DMS153 (cell line): ENCODE results near the gene GPM6B.

Experiments used
- DNase-seq: peaks from one replicate; lab custom pipeline; 2025; lab: John Stamatoyannopoulos, UW

Gene GPM6B, protein sequence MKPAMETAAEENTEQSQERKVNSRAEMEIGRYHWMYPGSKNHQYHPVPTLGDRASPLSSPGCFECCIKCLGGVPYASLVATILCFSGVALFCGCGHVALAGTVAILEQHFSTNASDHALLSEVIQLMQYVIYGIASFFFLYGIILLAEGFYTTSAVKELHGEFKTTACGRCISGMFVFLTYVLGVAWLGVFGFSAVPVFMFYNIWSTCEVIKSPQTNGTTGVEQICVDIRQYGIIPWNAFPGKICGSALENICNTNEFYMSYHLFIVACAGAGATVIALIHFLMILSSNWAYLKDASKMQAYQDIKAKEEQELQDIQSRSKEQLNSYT

DNA sequence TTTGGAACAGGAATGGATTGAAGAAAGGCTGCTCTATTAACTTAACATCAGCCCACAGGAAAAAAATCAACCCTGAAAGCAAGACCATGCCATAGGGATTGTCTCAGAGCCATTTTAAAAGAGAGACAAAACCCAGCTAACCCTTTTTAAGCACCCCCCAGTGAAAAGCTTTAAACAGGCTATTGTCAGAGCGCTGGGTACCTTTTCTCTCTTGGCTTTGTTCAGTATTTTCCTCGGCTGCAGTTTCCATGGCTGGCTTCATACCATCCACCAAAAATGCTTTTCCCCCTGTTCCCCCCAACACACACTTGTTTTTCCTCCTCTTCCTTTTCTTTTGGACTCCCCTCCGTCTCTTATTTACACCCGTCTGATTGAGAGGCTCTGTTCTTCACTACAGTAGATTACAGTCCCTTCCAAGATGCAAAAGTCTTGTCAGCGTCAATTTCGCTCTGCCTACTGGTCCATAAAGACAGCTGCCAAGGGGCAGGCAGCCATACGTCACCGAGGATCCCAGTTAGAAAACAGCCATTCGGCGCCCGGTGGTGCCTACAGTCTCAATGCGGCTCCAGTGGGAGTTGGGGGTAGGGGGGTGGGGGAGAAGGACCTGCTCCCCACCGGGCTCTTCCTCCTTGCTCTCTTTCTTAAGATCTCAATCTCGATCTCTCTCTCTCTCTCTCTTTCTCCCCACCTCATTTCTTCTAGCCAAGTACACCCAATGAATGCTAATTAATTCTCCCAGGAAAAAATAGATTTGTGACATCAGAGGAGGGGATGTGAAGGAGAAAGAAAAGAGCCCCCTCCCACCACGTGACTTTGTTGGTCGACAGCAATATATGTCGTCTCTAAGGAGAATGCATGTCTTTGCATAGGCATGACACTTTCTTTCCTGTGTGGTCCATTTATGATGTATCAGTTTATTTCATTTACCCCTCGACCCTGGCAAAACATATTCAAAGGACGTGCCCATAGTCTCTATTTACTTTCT lies at the start of gene GPM6B:
TSS of gene GPM6B (minus strand) at position 451 of the 985 bp plus-strand sequence. CDS start at position 262, 189 bp downstream.
- DNase-seq, result no peak

DNA sequence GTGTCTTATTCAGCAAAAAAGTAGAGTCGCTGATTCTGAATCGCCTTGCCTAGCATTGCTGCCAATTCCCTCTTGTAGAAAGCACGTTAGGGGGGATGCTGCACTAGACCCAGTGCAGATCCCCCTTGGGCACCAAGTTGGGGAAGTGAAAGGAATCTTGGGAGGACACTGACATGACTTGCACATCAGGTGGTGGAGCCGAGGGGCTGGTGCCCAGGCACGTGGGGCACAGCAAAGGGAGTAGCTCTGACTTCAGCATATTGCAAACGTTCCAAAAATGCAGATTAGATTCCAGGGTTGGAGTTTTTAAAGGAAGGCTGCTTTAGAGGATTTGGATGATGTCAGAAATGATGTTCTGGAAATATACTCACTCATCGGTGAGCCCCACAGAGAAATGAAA lies 47.4 kb upstream of the GPM6B start:
- DNase-seq, result no peak

DNA sequence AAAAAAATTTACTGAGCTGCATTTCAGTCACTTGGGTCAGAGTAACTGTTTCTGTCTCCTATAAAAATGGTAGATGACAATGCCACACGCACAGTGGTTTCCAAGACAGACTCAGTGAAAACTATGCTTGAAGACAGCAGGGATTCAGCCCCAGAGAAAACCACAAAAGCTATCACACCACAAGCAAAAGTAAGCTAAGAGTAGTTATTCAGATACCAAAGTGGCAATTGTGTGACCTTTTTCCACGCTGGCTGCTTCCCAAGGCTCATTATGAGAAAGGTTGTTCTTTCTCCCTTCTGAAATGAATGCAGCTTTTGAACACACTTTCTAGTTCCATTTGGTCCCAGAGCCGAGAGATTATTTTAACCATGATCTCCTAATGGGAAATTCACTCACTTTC lies 46.4 kb upstream of the GPM6B start:
- DNase-seq, result no peak

DNA sequence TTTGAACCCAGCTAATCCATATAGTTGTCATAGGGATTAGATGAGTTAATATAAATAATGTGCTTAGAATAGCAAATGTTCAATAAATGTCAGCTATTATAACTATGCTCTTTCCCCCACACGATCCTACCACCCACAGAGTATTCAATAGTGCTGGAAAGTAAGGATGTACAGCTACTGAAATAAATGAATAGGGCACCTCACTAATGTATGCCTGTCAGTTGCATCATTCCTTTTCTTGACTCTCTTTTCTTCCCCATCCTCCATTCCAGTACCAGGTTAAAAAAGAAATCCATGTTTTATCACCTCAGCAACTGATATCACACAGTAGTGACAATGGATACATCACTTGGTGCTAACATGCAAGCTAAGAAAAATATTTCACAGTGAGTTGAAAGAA lies 42.8 kb upstream of the GPM6B start:
- no peak for DNase-seq

DNA sequence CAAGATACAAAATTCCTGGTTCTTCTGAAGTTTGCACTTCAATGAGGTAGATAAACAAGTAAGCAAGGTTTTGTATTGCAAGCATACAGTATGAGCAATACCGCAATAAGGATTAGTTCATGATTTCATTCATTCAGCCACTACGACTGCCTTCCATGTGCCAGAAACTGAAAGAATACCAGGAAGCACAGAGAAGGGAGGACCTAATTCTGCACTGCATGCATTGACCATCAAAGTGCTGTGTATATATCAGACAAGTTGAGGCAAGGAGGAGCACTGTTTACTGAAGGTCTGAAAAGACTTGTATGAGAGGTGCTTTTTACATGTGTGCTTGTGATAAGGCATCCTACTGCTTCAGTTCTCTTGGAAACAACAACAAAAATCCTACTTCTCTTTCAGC lies 40.9 kb upstream of the GPM6B start:
- DNase-seq, result no peak

DNA sequence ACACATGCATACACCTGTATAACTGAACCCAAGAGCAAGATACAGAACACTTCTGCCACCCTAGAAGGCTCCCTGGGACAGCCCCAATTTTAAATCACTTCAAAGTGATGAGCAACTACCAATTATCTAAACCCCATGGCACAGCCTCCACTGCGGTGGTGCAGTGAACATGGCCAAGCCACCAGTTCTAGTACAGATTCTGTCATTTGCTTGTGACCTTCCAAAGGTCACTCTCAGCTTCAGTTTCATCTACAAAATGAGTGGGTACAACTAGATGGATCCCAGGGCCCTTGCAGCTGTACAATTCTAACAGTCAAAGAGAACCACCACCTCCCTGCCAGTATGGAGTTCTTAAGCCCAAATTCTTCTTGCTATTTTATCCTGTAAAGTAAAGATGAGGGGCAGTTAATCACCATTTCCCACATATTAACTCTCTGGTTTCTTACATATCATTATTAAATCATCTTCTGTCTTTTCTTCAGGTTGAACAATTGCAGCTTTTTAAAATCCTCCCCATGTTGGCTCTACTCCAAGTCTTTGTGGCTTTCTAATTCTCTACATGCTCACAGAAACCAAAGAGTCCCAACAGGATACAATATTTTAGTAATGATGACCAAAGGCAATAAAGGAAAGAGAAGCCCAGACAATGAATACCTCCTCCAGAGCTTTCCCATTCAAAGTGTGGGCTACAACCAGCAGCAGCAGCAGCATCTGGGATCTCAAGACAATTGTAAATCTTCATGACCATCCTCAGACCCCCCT lies 39.0 kb upstream of the GPM6B start:
- DNase-seq, result no peak

DNA sequence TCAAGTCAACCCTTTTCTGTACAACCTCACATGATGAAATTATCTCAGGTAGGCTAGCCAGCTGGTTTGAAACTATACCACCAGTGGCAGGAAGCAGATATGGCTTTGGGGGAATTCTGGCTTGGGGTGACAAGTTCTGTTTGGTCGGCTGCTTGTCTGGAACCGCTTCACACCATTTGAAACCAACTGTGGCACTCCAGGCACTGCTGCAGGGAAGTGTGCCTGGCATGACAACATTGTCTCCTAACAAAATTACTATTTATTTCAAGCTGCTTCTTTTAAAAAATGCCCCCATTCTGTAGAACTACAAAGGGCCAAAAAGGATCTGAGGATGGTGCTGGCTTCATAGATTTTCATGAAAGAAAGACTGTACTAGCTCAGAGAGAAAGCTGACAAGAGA lies 37.1 kb upstream of the GPM6B start:
- no peak for DNase-seq

DNA sequence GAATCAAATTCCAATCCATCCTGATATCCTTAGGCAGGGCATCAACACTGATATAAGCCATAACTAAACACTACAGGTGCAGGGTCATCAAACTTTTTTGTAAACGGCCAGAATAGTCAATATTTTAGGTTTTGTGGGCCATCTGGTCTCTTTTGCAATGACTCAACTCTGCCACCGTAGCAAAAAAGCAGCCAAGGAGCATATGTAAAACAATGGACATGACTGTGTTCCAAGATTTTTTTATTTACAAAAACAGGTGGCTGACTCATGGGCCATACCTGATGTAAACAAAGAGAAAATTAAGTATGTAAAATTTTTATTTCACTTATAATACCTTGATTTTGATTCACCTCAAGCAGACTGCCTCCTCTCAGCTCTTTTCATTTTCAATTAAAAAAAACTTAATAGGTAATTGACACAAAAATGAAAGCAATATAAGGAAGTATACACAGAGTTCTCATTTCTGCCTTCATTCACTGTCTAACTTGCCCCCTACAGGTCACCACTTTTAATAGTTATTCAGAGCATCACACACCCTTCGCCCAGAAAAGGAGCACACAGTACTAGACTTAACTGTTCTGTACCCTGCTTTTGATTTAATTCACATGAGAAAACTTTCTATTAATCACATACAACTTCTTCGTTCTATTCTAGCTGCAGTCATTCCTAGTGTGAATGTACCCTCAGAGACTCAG lies 35.3 kb upstream of the GPM6B start:
- DNase-seq, result no peak

DNA sequence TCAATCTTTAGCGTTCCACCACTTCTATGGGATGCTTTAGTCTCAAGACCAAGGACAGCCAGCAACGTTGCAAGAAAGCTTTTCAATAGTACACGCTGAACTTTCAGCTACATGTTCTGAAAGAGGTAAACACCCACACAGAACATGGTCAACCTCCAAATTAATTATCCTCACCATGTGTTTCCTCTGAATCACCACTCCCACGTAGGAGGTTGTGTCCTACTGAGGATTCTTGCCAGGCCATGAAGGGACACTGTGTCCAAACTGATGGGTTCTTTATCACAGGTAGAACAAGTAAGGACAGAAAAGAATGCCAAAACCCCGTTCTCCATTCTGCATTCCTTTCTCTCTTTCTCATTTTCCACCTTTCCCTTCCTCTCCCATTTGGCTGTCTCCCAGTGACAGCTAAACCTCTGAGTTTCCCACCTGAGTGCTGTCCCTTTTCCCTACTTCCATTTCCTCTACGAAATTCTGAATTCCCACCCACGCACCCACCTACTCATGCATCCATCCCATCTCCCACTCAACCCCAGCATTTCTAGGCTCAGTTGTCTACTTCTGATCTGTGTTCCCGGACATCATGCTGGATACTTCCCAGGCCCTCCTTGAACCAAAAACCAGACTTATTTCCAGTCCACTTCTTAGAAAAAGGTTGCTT lies 29.0 kb upstream of the GPM6B start:
- DNase-seq, result no peak

DNA sequence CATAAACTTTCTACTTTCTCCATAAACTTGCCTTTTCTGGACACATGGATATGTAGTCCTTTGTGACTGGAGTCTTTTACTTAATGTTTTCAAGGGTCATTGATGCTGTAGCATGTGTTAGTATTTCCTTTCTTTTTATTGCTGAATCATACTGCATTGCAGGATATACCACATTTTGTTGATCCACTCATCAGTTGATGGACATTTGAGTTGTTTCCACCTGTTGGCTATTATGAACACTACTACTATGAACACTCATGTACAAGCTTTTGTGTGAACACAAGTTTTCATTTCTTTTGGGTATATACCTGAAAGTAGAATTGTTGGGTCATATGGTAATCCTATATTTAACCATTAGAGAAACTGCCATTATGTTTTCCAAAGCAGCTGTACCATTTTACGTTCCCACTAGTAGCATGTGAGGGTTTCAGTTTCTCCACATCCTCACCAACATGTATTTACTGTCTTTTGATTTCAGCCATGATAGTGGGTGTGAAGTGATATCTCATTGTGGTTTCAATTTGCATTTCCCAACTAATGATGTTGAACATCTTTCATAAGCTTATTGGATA lies 26.3 kb upstream of the GPM6B start:
- DNase-seq, result no peak

DNA sequence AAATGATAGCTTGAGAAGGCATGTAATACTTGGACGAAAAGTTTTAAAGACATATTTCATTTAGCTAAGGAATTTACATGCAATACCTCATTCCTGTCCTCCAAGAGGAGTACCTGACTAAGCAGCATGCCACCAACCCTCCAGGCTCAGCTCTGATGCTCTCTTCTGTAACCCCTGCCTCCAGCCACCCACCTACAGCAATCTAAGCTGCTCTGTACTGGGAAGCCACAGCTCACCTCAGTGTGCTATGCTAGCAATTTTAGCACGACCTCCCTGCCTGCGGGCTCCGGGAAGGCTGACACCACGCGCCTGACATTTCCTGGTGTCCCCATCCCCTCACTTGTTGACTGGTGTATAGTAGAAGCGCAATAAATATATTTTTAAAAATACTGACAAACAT lies 23.2 kb upstream of the GPM6B start:
- DNase-seq, result no peak

DNA sequence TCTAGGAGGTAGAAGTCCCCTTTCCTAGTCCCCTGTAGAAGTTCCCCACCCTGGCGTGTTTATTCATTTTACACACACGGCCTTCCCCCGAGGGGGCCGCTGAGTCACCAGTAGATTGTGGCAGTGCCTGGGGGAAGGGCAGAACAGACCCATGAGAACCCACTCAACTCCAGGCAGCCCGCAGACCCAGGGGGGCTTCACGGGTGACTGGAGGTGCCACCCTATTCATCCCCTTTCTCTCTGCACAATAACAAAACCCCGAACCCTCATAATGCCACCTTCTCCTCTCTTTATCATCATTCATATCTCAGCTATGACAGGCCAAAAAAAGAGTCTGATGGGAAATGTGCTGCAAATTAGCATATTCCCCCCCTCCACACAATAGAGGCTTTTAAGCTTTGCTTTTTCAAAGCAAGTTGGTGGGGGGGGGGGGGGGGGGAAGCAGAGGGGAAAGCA lies 20.4 kb upstream of the GPM6B start:
- no peak for DNase-seq

DNA sequence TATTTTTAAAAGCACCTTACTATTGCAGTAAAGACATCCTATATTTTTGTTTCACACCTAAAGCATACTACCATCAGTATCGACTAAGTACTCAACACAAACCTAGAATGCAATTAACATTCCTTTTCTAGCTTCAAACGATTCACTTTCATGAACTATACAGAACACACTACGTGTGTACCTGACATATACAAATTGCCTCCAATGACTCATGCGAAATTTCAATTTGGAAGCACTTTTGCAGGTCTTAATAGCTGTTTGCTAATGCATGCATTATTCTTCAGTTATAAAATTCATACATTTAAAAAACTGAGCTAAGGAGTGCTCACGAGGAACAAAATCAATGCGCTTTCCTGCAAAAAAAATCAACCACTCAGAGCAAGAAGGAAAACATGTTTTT lies 19.7 kb upstream of the GPM6B start:
- no peak for DNase-seq

DNA sequence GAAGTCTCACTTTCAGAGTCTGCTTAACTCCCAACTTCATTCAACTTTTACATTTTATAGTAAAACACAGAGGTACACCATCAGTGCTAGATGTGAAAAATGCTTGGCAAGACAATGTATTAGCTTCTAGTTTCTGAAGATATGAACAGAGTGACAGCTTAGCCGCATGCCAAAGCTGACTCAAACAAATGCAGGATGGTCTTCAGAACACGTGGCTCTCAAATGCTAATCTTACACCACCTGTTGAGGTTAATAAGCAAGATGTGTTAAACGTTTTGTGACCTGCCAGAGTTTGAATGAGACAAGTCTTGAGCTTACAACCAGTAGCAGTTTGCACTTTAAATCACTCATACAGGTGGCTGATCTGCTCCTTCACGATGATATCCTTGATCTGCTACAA lies 18.9 kb upstream of the GPM6B start:
- DNase-seq, result no peak

DNA sequence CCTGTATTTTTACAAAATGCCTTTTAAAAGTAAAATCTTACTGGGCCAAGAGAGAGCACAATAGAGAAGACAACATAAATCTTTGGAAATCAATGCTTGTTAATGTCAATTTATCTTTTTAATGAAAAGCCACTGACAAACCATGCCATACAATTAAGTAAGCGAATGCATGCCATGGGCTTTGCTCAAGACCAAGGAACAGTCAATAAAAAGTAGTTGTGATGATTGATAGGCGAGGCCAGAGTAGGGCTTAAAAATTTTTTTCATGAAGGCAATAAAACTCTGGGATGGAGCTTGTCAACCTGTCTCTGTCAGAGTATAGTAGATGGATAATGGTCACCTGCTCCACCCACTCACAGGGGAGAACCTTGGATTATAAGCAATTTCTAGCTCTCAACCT lies 17.5 kb upstream of the GPM6B start:
- DNase-seq, result no peak

DNA sequence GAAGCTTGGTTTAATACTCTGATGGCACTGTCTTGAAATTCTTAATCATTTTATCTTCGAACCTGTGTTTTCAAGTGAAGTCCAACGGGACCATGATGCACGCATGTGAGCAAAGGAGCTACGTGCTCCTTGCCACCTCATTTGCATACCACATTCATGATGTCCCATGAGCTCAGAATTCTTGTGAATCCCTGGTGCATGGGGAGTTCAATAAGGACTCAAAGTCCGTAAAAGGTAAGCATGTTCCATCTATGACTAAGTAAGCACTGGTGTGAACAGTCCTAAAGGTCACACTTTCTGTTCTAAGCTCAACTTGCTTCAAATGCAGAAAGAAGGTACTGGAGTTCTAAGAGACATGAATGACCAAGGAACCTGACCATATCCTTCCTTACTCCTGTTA lies 13.1 kb upstream of the GPM6B start:
- no peak for DNase-seq

DNA sequence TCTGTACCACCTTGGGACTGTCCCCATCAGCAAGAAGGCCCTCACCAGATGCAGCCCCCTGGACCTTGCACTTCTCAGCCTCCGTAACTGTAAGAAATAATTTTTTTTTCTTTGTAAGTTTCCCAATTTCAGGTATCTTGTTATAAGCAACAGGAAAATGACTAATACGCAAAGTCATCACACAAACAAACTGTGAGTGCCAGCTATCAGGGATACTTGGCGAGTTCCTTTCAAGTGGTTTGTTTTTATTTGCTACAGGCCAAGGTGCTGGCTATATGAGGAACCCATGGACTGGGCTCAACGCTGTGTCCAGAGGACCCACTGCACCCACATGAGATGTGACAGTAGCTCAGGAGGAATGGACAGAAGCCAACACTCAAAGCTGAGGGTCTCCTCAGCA lies 11.5 kb upstream of the GPM6B start:
- no peak for DNase-seq

DNA sequence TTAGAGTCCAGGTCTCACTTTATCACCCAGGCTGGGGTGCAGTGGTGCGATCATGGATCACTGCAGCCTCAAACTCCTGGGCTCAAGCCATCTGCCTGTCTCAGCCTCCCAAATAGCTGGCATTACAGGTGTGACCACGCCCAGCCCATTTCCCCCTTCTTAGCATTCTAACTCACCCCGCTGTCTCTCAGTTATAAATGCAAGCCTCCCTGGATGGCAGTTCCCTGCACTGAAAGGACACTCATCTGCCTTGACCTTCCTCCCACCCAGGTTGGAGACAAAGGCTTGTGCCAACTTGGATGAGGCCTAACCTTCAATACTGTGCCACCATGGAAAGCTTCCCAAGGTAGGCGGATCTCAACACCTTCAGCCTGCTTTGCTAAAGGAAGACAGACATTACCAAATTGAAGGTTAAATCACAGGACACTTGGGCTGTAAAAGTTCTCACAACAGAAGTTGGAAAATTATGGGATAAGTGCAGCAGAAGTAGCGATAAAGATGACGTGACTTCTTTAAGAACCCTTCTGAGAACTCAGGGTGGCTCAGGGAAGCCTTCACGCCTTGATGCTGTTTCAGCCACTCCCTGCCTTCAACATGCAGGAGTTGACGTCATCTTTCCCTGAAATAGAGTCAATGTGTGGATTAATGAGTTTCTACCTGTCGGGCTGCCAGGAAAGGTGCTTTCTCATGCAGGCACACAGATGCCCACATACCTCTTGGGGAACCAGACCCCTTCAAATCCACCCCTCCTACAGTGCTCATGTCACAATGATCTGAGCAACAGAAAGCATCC lies 10.6 kb upstream of the GPM6B start:
- no peak for DNase-seq

DNA sequence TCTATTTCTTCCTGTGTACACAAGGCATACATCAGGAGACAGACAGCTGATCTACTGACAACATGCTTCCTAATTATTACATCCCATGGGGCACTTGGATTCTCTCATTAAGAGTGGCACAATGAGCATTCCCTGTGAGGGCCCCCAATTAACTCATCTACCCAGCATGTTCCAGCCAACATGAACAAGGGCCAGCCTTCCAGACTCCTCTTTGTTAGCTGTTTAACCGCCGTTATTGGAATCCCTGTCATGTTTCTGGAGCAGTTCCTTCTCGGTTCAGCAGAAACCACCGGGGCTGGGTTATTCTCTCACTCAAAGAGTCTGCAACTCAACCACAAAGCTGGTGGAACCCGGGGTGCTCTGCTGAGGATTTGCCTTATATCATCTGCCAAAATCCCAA lies 9.9 kb upstream of the GPM6B start:
- no peak for DNase-seq

DNA sequence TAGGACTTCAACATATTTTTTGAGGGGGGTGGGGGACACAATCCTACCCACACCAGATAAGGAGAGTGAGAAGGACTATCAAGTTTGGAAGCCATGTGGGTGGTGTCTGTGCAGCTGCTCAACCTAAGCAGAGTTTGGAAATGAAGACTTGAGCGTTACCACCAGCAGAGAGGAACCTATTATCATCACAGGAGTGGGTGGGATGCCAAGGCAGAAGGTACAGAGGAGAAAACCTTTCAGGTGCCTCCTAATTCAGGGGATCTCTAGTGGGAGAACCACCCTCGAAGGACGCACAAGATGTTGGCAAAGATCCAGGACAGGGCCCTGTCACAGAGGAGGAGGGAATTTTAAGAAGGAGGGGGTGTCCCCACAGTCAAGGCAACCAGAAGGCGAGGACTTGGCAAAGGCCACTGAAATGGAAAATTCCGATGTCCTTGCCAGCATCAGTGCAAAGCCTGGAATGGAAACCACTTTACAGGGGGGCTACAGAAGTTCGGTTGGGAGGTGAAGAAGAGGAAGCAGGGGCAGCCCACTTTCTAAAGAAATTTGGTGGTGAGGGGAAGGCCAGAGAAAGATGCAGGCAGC lies 8.4 kb upstream of the GPM6B start:
- DNase-seq, result no peak
